ENCODE data around the gene SAMSN1.

Gene SAMSN1

DNA sequence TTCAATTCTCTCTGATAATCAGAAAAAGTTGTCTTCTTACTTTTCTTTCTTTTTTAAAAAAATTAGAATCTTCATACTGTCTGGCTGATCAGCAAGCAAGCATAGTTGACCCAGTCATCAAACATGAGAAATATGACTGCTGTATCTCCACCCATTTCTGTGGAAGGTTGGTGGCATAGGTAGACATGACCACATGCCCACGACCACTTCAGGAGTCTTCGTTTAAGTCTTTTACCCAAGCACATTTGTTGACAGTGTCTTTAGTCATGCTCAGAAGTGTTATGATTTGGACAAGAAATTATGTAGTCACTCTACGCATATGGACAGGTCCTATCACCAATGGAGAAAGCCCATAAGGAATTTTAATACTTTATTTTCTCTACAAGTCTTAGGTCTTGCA, 88.4 kb downstream of the SAMSN1 start:
- no peak overlapping the region for H2AFZ ChIP-seq (ENCODE audit: low read length)
- no peak overlapping the region for H3K4me3 ChIP-seq (ENCODE audit: low read depth, low read length, poor library complexity, severe bottlenecking)
- no peaks in the 10 kb centered on the region for H3F3A ChIP-seq (ENCODE audit: insufficient read depth, low read length)
- no peaks in the 10 kb centered on the region for H3K9me2 ChIP-seq (ENCODE audit: low read depth, low read length)
- no peaks in the 10 kb centered on the region for H3K27me3 ChIP-seq (ENCODE audit: insufficient read depth, low read length)
- TF ChIP-seq EZH2 (IDR thresholded peaks at IDR 0.05; ENCODE audit: borderline replicate concordance, low read length) (no peak), CTCF (IDR thresholded peaks at IDR 0.05; ENCODE audit: low read length) (no peak)
- no peak overlapping the region for H3K4me2 ChIP-seq (ENCODE audit: low read length)
- no peaks in the 10 kb centered on the region for H3K9me3 ChIP-seq (ENCODE audit: low read length)
- peaks cover 9% of the 10 kb centered on the region for H3K4me1 ChIP-seq (ENCODE audit: insufficient read depth, low read length, severe bottlenecking)
- no peaks in the 10 kb centered on the region for H3K79me2 ChIP-seq (ENCODE audit: insufficient read depth, low read length)
- no peaks in the 10 kb centered on the region for H4K20me1 ChIP-seq (ENCODE audit: insufficient read depth, low read length)
- no peak overlapping the region for H3K9ac ChIP-seq (ENCODE audit: low read length)
- H3K36me3 ChIP-seq (ENCODE audit: insufficient read depth, low read length), result no peaks in the 10 kb centered on the region
- H3K27ac ChIP-seq (ENCODE audit: low read depth, low read length, poor library complexity, severe bottlenecking), result no peak overlapping the region

GRCh38 chr21:14456911-14457310, 89.2 kb downstream of the SAMSN1 start:
- H3K9ac ChIP-seq (ENCODE audit: low read length), result no peak overlapping the region
- no peaks in the 10 kb centered on the region for H3K27me3 ChIP-seq (ENCODE audit: insufficient read depth, low read length)
- peaks cover 9% of the 10 kb centered on the region for H3K4me1 ChIP-seq (ENCODE audit: insufficient read depth, low read length, severe bottlenecking)
- H3K79me2 ChIP-seq (ENCODE audit: insufficient read depth, low read length), result no peaks in the 10 kb centered on the region
- no peak overlapping the region for H3K27ac ChIP-seq (ENCODE audit: low read depth, low read length, poor library complexity, severe bottlenecking)
- H3K4me2 ChIP-seq (ENCODE audit: low read length), result no peak overlapping the region
- no peaks in the 10 kb centered on the region for H3F3A ChIP-seq (ENCODE audit: insufficient read depth, low read length)
- TF ChIP-seq CTCF (IDR thresholded peaks at IDR 0.05; ENCODE audit: low read length) (no peak), EZH2 (IDR thresholded peaks at IDR 0.05; ENCODE audit: borderline replicate concordance, low read length) (no peak)
- H2AFZ ChIP-seq (ENCODE audit: low read length), result no peak overlapping the region
- no peak overlapping the region for H3K4me3 ChIP-seq (ENCODE audit: low read depth, low read length, poor library complexity, severe bottlenecking)
- no peaks in the 10 kb centered on the region for H3K36me3 ChIP-seq (ENCODE audit: insufficient read depth, low read length)
- H3K9me2 ChIP-seq (ENCODE audit: low read depth, low read length), result no peaks in the 10 kb centered on the region
- no peaks in the 10 kb centered on the region for H4K20me1 ChIP-seq (ENCODE audit: insufficient read depth, low read length)
- no peaks in the 10 kb centered on the region for H3K9me3 ChIP-seq (ENCODE audit: low read length)

GRCh38 chr21:14454016-14455009, 91.8 kb downstream of the SAMSN1 start:
- Histone ChIP-seq H3K4me2 (ENCODE audit: low read length) (no peak overlapping the region), H2AFZ (ENCODE audit: low read length) (no peak overlapping the region), H3K9ac (ENCODE audit: low read length) (no peak overlapping the region)

More at GRCh38 chr21:14454016-14455009, 91.8 kb downstream of the SAMSN1 start:
- H3K27ac ChIP-seq (ENCODE audit: low read depth, low read length, poor library complexity, severe bottlenecking), result no peak overlapping the region
- H3K9me2 ChIP-seq (ENCODE audit: low read depth, low read length), result no peaks in the 10 kb centered on the region
- H3K79me2 ChIP-seq (ENCODE audit: insufficient read depth, low read length), result no peaks in the 10 kb centered on the region
- TF ChIP-seq EZH2 (IDR thresholded peaks at IDR 0.05; ENCODE audit: borderline replicate concordance, low read length), result no peak
- no peaks in the 10 kb centered on the region for H4K20me1 ChIP-seq (ENCODE audit: insufficient read depth, low read length)
- no peaks in the 10 kb centered on the region for H3K36me3 ChIP-seq (ENCODE audit: insufficient read depth, low read length)
- H3K4me1 ChIP-seq (ENCODE audit: insufficient read depth, low read length, severe bottlenecking), result peaks cover 9% of the 10 kb centered on the region
- H3F3A ChIP-seq (ENCODE audit: insufficient read depth, low read length), result no peaks in the 10 kb centered on the region
- H3K9me3 ChIP-seq (ENCODE audit: low read length), result no peaks in the 10 kb centered on the region
- H3K4me3 ChIP-seq (ENCODE audit: low read depth, low read length, poor library complexity, severe bottlenecking), result no peak overlapping the region
- no peaks in the 10 kb centered on the region for H3K27me3 ChIP-seq (ENCODE audit: insufficient read depth, low read length)

Data from OCI-LY1 (cell line).